ENCODE data around the gene HSD17B2. TPM values are rescaled to one million over a fixed set of nuclear protein-coding genes. Genes with fewer than 3 reads are reported as not detected.

HSD17B2 gene
- total RNA-seq, 1 experiment from 2014 or later = not detected

DNA sequence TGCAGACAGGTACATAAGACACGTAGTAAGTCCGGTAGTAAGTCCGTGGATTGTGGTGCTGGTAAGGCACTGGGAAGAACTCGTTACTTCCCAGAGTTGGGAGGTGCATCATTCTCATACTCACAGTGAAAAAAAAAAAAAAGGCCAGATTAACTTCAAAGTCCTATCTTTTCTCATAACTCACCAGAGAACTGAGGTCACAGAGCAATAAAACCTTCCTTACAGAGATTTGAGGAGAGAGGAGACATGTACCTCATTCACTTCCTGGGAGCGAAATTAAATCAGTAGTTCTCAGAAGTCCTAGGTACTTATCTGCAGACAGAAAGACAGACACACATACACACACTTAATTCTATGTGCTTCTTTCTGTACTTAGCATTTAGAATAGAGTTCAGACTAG is 112.5 kb downstream of the HSD17B2 start:
- Histone ChIP-seq H3K9me2 (ENCODE audit: insufficient read depth) (no peaks in the 10 kb centered on the region), H4K20me1 (ENCODE audit: insufficient read depth) (no peaks in the 10 kb centered on the region), H3K4me1 (ENCODE audit: control insufficient read depth in 1 of 2, insufficient read depth in 2 of 2, low read length in 2 of 2) (peaks cover 0 to 2% of the 10 kb centered on the region in 2 experiments; a peak in 1 of 4 replicates), H3K9me3 (ENCODE audit: control insufficient read depth in 1 of 2, insufficient read depth in 1 of 2, low read depth in 1 of 2, low read length in 2 of 2) (no peaks in the 10 kb centered on the region), H3K27ac (ENCODE audit: low read depth, low read length) (no peak overlapping the region), H3K9ac (ENCODE audit: low read length) (no peak overlapping the region), H3K79me2 (ENCODE audit: insufficient read depth, low read length) (peaks cover 13% of the 10 kb centered on the region; the same call in 1 of the 2 replicates), H2AFZ (ENCODE audit: low read depth, low read length, poor library complexity, severe bottlenecking) (no peak overlapping the region), H3K27me3 (ENCODE audit: insufficient read depth, low read length) (no peaks in the 10 kb centered on the region), H3K4me3 (replicated peaks in 1 of 2; ENCODE audit: low read depth in 1 of 2, low read length in 2 of 2) (no peak overlapping the region), H3K4me2 (ENCODE audit: low read length) (no peak overlapping the region), H3K36me3 (ENCODE audit: control insufficient read depth in 1 of 2, insufficient read depth in 2 of 2, low read length in 2 of 2) (peaks cover 10 to 18% of the 10 kb centered on the region in 2 experiments; a peak in 3 of 4 replicates)
- BruUV-seq (replicated peaks) = no TSS peak
- ChIA-PET RAD21 (ENCODE audit: low non-redundant PET in 1 of 2, low total read pairs in 2 of 2, uncharacterized antibody in 2 of 2, unreplicated experiment in 2 of 2) (no interaction called here), CTCF (no interaction called here), POLR2A (no interaction called here)
- ATAC-seq (no peak), DNase-seq (ENCODE audit: low read depth, low spot score) (no peak)
- intact Hi-C loops (cut with micrococcal nuclease) = no loop called here
- TF ChIP-seq SIN3A (IDR thresholded peaks at IDR 0.05; ENCODE audit: low read depth) = no peak
- TF ChIP-seq, protein P1, sequence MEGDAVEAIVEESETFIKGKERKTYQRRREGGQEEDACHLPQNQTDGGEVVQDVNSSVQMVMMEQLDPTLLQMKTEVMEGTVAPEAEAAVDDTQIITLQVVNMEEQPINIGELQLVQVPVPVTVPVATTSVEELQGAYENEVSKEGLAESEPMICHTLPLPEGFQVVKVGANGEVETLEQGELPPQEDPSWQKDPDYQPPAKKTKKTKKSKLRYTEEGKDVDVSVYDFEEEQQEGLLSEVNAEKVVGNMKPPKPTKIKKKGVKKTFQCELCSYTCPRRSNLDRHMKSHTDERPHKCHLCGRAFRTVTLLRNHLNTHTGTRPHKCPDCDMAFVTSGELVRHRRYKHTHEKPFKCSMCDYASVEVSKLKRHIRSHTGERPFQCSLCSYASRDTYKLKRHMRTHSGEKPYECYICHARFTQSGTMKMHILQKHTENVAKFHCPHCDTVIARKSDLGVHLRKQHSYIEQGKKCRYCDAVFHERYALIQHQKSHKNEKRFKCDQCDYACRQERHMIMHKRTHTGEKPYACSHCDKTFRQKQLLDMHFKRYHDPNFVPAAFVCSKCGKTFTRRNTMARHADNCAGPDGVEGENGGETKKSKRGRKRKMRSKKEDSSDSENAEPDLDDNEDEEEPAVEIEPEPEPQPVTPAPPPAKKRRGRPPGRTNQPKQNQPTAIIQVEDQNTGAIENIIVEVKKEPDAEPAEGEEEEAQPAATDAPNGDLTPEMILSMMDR (IDR thresholded peaks at IDR 0.05 in 2 of 3, conservative IDR thresholded peaks at IDR 0.05 in 1 of 3; ENCODE audit: borderline replicate concordance in 1 of 3, insufficient read depth in 1 of 3, low read depth in 2 of 3, low read length in 2 of 3) = no peak
- TF ChIP-seq, protein P2, sequence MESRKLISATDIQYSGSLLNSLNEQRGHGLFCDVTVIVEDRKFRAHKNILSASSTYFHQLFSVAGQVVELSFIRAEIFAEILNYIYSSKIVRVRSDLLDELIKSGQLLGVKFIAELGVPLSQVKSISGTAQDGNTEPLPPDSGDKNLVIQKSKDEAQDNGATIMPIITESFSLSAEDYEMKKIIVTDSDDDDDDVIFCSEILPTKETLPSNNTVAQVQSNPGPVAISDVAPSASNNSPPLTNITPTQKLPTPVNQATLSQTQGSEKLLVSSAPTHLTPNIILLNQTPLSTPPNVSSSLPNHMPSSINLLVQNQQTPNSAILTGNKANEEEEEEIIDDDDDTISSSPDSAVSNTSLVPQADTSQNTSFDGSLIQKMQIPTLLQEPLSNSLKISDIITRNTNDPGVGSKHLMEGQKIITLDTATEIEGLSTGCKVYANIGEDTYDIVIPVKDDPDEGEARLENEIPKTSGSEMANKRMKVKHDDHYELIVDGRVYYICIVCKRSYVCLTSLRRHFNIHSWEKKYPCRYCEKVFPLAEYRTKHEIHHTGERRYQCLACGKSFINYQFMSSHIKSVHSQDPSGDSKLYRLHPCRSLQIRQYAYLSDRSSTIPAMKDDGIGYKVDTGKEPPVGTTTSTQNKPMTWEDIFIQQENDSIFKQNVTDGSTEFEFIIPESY (IDR thresholded peaks at IDR 0.05; ENCODE audit: extremely low read depth, insufficient replicate concordance, low read length) = no peak
- no peak for TF ChIP-seq EZH2 (IDR thresholded peaks at IDR 0.05)
- TF ChIP-seq, protein P3, sequence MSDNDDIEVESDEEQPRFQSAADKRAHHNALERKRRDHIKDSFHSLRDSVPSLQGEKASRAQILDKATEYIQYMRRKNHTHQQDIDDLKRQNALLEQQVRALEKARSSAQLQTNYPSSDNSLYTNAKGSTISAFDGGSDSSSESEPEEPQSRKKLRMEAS (IDR thresholded peaks at IDR 0.05) = no peak
- TF ChIP-seq EZH2phosphoT487 (IDR thresholded peaks at IDR 0.05; ENCODE audit: borderline replicate concordance) = no peak
- TF ChIP-seq ZNF274 (IDR thresholded peaks at IDR 0.05; ENCODE audit: low read depth, low read length) = no peak
- TF ChIP-seq RAD21 (IDR thresholded peaks at IDR 0.05; ENCODE audit: low read depth) = no peak
- no peak for TF ChIP-seq CEBPB (IDR thresholded peaks at IDR 0.05; ENCODE audit: low read depth)
- no peak for TF ChIP-seq POLR2A (IDR thresholded peaks at IDR 0.05; ENCODE audit: borderline replicate concordance, extremely low read depth, insufficient read depth, insufficient read length)
- no peak for TF ChIP-seq ELF1 (IDR thresholded peaks at IDR 0.05; ENCODE audit: borderline replicate concordance, low read depth)
- TF ChIP-seq FOSL1 (IDR thresholded peaks at IDR 0.05; ENCODE audit: low read depth) = no peak
- TF ChIP-seq, protein P4, sequence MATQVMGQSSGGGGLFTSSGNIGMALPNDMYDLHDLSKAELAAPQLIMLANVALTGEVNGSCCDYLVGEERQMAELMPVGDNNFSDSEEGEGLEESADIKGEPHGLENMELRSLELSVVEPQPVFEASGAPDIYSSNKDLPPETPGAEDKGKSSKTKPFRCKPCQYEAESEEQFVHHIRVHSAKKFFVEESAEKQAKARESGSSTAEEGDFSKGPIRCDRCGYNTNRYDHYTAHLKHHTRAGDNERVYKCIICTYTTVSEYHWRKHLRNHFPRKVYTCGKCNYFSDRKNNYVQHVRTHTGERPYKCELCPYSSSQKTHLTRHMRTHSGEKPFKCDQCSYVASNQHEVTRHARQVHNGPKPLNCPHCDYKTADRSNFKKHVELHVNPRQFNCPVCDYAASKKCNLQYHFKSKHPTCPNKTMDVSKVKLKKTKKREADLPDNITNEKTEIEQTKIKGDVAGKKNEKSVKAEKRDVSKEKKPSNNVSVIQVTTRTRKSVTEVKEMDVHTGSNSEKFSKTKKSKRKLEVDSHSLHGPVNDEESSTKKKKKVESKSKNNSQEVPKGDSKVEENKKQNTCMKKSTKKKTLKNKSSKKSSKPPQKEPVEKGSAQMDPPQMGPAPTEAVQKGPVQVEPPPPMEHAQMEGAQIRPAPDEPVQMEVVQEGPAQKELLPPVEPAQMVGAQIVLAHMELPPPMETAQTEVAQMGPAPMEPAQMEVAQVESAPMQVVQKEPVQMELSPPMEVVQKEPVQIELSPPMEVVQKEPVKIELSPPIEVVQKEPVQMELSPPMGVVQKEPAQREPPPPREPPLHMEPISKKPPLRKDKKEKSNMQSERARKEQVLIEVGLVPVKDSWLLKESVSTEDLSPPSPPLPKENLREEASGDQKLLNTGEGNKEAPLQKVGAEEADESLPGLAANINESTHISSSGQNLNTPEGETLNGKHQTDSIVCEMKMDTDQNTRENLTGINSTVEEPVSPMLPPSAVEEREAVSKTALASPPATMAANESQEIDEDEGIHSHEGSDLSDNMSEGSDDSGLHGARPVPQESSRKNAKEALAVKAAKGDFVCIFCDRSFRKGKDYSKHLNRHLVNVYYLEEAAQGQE (IDR thresholded peaks at IDR 0.05; ENCODE audit: low read depth) = no peak
- TF ChIP-seq JUND (IDR thresholded peaks at IDR 0.05) = no peak
- TF ChIP-seq ZFX (IDR thresholded peaks at IDR 0.05) = no peak
- no peak for TF ChIP-seq EGR1 (IDR thresholded peaks at IDR 0.05; ENCODE audit: low read depth)
- TF ChIP-seq POLR2AphosphoS5 (IDR thresholded peaks at IDR 0.05; ENCODE audit: low read depth, low read length) = no peak
- no peak for TF ChIP-seq SP1 (IDR thresholded peaks at IDR 0.05; ENCODE audit: low read depth)
